Measurements from ENCODE around the gene TMEM270.
A peak's percentile ranks its signal among the peaks of the same experiment; 100 is the strongest.

Gene TMEM270

GRCh38 chr7:73822319-73823173 is 38.4 kb upstream of the TMEM270 start:
- peak; percentile 67 for DNase-seq (ENCODE audit: extremely low read depth, low read depth)
- TF ChIP-seq, protein P1, sequence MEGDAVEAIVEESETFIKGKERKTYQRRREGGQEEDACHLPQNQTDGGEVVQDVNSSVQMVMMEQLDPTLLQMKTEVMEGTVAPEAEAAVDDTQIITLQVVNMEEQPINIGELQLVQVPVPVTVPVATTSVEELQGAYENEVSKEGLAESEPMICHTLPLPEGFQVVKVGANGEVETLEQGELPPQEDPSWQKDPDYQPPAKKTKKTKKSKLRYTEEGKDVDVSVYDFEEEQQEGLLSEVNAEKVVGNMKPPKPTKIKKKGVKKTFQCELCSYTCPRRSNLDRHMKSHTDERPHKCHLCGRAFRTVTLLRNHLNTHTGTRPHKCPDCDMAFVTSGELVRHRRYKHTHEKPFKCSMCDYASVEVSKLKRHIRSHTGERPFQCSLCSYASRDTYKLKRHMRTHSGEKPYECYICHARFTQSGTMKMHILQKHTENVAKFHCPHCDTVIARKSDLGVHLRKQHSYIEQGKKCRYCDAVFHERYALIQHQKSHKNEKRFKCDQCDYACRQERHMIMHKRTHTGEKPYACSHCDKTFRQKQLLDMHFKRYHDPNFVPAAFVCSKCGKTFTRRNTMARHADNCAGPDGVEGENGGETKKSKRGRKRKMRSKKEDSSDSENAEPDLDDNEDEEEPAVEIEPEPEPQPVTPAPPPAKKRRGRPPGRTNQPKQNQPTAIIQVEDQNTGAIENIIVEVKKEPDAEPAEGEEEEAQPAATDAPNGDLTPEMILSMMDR (IDR thresholded peaks at IDR 0.05; ENCODE audit: low read depth, low read length), result no peak

- no peak for DNase-seq (ENCODE audit: extremely low read depth, low read depth)
- TF ChIP-seq, protein P1 (IDR thresholded peaks at IDR 0.05; ENCODE audit: low read depth, low read length), result no peak
These were observed 37.7 kb upstream of the TMEM270 start for GRCh38 chr7:73823257-73823656.

DNA sequence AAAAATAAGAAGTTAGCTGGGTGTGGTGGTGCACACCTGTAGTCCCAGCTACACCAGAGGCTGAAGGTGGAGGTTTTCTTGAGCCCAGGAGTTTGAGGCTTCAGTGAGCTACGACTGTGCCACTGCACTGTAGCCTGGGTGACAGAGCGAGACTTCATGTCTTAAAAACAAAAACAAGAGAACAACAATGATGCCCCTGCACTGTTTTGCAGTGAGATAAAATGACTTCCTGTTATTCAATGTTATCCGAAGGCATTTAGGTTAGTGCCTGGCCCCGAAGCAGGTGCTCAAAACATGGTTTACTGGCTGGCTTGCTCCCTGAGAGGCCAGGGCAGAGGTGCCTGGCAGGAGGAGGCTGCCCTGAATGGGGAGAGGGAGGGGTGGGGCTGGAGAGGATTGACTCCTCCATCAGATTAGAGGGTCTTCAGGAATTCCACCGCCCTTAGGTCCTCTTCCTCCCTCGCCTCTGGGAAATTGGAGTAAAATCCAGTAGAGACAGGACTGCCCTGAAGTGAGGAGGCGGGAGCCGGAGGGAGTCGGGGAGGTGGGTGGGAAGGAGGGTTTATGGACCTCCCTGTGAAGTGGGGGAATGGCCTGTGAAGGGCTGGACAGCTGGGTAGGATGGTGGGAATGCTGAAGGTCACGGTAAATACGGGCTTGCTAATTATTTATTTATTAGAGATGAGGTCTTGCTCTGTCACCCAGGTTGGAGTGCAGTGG is 36.9 kb upstream of the TMEM270 start:
- TF ChIP-seq, protein P1 (IDR thresholded peaks at IDR 0.05; ENCODE audit: low read depth, low read length), result no peak
- no peak for DNase-seq (ENCODE audit: extremely low read depth, low read depth)

DNA sequence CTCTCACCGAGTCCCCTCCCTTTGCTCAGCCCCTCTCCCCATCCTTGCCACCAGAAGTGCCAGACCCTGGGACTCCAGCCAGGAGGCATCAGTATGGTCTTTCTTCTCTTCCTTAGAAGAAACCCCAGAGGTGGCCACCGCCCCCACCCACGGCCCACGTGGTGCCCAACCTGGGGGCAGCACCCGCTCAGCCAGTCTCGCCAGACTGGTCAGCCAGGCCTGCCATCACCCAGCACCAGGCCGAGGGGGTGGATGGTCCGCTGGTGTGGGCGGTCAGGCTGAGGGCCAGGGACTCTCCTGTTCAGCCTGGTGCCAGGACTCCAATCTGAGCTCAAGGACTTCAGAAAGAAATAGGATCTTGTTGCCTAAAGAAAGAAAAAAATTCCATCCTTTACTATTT is 36.0 kb upstream of the TMEM270 start:
- TF ChIP-seq, protein P1 (IDR thresholded peaks at IDR 0.05; ENCODE audit: low read depth, low read length), result no peak
- no peak for DNase-seq (ENCODE audit: extremely low read depth, low read depth)

- no peak for DNase-seq (ENCODE audit: extremely low read depth, low read depth)
- TF ChIP-seq, protein P1 (IDR thresholded peaks at IDR 0.05; ENCODE audit: low read depth, low read length), result no peak
These were observed 33.3 kb upstream of the TMEM270 start for GRCh38 chr7:73827567-73828106.

GRCh38 chr7:73828107-73828803 is 32.7 kb upstream of the TMEM270 start:
- DNase-seq (ENCODE audit: extremely low read depth, low read depth), result no peak
- TF ChIP-seq, protein P1 (IDR thresholded peaks at IDR 0.05; ENCODE audit: low read depth, low read length), result no peak

All from AG09319 (cell line).